GM21737 (cell line): ENCODE measurements around the gene LOXL3.
A peak's percentile ranks its signal among the peaks of the same experiment; 100 is the strongest.

Source experiments
- ATAC-seq: cut with Tn5 transposase; IDR thresholded peaks from one replicate; pipeline ENCODE4 v1.9.1; 2021; ENCODE audit warnings: mild to moderate bottlenecking, moderate library complexity; ENCODE audit not compliant: unreplicated experiment

The LOXL3 gene

DNA sequence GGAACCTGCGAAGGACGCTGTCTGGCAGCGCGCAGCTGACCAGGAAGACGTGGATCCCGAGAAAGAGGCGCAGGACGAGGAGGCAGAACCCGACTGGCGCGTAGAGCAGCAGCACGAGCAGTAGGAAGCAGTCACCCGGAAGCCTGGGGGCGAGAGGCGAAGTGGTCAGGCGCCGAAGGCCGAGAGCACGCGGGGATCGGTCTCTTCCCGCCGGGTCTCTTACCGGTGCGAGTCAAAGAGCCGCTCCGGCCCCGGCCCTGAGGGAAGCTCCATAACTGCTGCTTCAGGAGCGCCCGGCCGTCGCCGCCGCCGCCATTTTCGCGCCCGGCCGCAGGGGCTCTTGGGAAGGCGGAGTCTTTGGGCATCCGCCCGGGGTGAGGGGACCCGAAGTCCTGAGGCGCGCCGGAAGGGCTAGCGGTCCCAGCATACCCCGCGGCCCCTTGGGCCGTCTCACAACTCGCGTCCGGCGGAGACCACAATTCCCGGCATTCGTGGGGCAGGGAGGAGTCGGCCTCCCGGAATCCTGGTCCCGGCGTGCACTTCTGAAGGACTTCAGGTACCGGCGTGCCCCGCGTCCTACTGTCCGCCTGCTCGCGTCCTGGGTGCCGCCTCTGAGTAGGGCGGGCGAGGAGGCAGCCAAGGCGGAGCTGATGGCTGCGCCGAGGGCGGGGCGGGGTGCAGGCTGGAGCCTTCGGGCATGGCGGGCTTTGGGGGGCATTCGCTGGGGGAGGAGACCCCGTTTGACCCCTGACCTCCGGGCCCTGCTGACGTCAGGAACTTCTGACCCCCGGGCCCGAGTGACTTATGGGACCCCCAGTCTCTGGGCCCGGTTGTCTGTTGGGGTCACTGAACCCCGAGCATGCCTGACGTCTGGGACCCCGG lies 24.1 kb downstream of the LOXL3 start, which contains the start of the genes AUP1 and HTRA2:
TSS of gene AUP1 (minus strand) at position 350 of the 882 bp plus-strand sequence. CDS start at position 273, 77 bp downstream.
TSS of gene HTRA2 (plus strand) at position 577 of the 882 bp plus-strand sequence. CDS start at position 651, 74 bp downstream.
- peak; percentile 76 for ATAC-seq

- ATAC-seq: peak; percentile 5
These were observed 25.0 kb downstream of the LOXL3 start for GRCh38 chr2:74528600-74529356.

GRCh38 chr2:74527741-74528140 lies 26.0 kb downstream of the LOXL3 start:
- ATAC-seq: no peak

- ATAC-seq: no peak
These were observed 27.0 kb downstream of the LOXL3 start for GRCh38 chr2:74526649-74527230.

GRCh38 chr2:74525717-74526648 lies 27.8 kb downstream of the LOXL3 start, which contains the start of gene DQX1:
Gene DQX1, minus strand, starts transcription at chr2:74526231. Its CDS starts 502 bp downstream, at chr2:74525729.
- ATAC-seq: no peak

GRCh38 chr2:74524955-74525716 lies 28.6 kb downstream of the LOXL3 start:
- no peak for ATAC-seq

- no peak for ATAC-seq
These were observed 29.7 kb downstream of the LOXL3 start for GRCh38 chr2:74524005-74524404.

DNA sequence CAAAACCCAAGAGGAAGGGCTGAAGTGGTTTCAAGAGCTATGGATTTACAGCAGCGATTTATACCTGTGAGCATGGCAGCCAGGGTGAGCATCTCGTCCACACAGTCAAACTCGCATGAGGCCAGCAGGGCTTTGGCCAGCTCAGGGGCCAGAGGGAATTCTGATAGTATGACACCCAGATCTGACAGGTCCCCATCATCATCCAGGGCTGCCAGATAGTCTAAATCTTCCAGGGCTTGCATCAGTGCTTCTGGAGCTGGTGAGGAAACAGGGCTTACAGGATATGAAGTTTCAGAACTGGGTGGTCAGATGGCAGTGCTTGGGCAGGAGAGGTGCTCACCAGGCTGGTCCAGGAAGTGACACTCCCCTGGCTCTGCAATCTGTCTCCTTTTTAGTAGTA lies 31.2 kb downstream of the LOXL3 start:
- ATAC-seq: no peak

DNA sequence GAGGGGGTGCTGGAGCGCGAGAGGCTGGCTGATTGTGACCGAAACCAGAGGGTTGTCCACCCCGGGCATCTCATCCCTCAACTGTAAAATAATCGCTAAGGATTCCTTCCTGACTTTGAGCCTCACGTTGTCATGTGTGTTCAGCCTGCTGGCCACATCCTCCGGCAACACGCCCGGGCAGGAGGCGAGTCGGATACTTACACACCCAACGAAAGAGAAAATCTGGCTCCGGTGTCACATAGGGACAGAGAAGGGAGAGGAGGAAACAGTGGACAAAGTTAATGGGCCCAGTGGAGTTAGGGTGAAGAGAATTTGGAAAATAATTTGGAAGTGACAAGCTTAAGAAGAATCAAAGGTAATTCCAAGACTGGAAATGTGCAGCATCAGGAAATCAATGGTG lies 37.1 kb downstream of the LOXL3 start:
- no peak for ATAC-seq

GRCh38 chr2:74515981-74516633 lies 37.6 kb downstream of the LOXL3 start:
- peak; percentile 54 for ATAC-seq

GRCh38 chr2:74515271-74515980 lies 38.3 kb downstream of the LOXL3 start:
- ATAC-seq: no peak

GRCh38 chr2:74514368-74515270 lies 39.1 kb downstream of the LOXL3 start, which contains the start of gene TLX2:
Gene TLX2, plus strand, starts transcription at chr2:74514450. Its CDS starts 357 bp downstream, at chr2:74514807.
- ATAC-seq: no peak

DNA sequence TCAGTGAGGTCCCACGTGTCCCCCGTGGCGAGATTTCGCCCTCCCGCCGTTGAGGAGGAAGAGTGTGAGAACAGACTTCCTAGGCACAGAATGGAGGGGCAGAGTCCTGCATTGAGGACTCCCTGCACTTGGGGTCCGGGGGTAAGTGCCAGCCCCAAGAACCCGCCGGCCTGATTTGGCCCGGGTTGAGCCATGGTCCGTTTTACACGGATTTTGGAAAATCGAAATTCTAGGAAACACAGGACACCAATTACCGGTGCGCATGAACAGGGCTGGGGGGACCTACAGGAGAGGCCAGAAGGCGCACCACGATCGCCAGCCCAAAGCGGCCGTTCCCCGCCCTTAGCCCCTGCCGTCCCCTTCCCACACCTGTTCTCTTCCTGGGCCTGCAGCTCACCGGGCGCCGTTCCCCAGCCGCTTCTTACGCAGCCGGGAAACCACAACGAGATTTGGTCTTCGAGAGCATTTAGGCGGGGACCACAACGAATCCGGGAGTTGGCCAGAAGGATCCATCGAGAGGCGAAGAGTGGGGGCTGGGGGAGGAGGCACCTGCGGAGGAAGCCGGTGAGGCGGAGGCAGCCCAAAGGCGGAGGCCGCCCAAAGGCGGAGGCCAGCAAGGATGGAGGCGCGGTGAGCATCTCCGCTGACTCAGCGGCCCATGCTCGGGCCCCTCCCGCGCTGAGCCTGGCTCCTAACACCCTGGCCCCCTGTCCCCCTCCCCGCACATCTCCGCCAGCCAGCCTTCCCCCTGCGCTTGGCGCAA lies 40.0 kb downstream of the LOXL3 start:
- ATAC-seq: no peak

GRCh38 chr2:74512744-74513604 lies 40.8 kb downstream of the LOXL3 start:
- no peak for ATAC-seq
